ENCODE results near the gene SDK2. TPM values are rescaled to one million over a fixed set of nuclear protein-coding genes. Genes with fewer than 3 reads are reported as not detected.

The SDK2 gene
- total and polyA plus RNA-seq, 2 experiments from 2014 or later: 0.74 to 5.1 TPM

DNA sequence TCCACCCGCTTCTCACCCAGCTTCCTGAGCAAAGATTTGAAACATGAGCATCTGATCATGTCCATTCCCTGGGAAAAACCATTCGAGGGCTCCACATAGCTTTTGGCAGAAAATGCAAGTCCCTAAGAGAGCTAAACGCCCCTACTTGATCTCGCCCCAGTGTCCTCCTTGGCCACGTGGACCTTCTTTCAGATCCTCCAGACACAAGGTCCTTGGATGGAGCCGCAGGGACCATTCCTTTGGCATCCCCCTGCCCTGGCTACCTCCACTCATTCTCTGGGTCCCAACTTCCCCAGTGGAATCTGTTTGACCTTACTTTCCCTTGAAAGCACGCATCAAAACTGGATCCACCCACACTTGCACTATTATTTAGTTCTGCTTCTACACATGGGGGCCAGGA lies 146.5 kb downstream of the SDK2 start:
- Mint-ChIP-seq H3K9me3 (no peaks in the 10 kb centered on the region), H3K27ac (no peak overlapping the region)

More for the DNA sequence above, 146.5 kb downstream of the SDK2 start:
- H3K27ac ChIP-seq (ENCODE audit: low read depth): no peak overlapping the region
- ATAC-seq (no peak), DNase-seq (ENCODE audit: low spot score) (no peak)
- H3K9me2 ChIP-seq (ENCODE audit: insufficient read depth): no peaks in the 10 kb centered on the region
- H3K36me3 ChIP-seq (ENCODE audit: insufficient read depth): no peaks in the 10 kb centered on the region
- H3K4me3 Mint-ChIP-seq: no peak overlapping the region
- H3F3A ChIP-seq (replicated peaks; ENCODE audit: low read depth): no peaks in the 10 kb centered on the region
- no peaks in the 10 kb centered on the region for H3K27me3 ChIP-seq (ENCODE audit: insufficient read depth)
- TF ChIP-seq, protein P1, sequence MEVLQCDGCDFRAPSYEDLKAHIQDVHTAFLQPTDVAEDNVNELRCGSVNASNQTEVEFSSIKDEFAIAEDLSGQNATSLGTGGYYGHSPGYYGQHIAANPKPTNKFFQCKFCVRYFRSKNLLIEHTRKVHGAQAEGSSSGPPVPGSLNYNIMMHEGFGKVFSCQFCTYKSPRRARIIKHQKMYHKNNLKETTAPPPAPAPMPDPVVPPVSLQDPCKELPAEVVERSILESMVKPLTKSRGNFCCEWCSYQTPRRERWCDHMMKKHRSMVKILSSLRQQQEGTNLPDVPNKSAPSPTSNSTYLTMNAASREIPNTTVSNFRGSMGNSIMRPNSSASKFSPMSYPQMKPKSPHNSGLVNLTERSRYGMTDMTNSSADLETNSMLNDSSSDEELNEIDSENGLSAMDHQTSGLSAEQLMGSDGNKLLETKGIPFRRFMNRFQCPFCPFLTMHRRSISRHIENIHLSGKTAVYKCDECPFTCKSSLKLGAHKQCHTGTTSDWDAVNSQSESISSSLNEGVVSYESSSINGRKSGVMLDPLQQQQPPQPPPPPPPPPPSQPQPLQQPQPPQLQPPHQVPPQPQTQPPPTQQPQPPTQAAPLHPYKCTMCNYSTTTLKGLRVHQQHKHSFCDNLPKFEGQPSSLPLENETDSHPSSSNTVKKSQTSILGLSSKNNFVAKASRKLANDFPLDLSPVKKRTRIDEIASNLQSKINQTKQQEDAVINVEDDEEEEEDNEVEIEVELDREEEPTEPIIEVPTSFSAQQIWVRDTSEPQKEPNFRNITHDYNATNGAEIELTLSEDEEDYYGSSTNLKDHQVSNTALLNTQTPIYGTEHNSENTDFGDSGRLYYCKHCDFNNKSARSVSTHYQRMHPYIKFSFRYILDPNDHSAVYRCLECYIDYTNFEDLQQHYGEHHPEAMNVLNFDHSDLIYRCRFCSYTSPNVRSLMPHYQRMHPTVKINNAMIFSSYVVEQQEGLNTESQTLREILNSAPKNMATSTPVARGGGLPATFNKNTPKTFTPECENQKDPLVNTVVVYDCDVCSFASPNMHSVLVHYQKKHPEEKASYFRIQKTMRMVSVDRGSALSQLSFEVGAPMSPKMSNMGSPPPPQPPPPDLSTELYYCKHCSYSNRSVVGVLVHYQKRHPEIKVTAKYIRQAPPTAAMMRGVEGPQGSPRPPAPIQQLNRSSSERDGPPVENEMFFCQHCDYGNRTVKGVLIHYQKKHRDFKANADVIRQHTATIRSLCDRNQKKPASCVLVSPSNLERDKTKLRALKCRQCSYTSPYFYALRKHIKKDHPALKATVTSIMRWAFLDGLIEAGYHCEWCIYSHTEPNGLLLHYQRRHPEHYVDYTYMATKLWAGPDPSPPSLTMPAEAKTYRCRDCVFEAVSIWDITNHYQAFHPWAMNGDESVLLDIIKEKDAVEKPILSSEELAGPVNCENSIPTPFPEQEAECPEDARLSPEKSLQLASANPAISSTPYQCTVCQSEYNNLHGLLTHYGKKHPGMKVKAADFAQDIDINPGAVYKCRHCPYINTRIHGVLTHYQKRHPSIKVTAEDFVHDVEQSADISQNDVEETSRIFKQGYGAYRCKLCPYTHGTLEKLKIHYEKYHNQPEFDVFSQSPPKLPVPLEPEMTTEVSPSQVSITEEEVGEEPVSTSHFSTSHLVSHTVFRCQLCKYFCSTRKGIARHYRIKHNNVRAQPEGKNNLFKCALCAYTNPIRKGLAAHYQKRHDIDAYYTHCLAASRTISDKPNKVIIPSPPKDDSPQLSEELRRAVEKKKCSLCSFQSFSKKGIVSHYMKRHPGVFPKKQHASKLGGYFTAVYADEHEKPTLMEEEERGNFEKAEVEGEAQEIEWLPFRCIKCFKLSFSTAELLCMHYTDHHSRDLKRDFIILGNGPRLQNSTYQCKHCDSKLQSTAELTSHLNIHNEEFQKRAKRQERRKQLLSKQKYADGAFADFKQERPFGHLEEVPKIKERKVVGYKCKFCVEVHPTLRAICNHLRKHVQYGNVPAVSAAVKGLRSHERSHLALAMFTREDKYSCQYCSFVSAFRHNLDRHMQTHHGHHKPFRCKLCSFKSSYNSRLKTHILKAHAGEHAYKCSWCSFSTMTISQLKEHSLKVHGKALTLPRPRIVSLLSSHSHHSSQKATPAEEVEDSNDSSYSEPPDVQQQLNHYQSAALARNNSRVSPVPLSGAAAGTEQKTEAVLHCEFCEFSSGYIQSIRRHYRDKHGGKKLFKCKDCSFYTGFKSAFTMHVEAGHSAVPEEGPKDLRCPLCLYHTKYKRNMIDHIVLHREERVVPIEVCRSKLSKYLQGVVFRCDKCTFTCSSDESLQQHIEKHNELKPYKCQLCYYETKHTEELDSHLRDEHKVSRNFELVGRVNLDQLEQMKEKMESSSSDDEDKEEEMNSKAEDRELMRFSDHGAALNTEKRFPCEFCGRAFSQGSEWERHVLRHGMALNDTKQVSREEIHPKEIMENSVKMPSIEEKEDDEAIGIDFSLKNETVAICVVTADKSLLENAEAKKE (CRISPR knock-in tag; IDR thresholded peaks at IDR 0.05): no peak
- TF ChIP-seq, protein P2, sequence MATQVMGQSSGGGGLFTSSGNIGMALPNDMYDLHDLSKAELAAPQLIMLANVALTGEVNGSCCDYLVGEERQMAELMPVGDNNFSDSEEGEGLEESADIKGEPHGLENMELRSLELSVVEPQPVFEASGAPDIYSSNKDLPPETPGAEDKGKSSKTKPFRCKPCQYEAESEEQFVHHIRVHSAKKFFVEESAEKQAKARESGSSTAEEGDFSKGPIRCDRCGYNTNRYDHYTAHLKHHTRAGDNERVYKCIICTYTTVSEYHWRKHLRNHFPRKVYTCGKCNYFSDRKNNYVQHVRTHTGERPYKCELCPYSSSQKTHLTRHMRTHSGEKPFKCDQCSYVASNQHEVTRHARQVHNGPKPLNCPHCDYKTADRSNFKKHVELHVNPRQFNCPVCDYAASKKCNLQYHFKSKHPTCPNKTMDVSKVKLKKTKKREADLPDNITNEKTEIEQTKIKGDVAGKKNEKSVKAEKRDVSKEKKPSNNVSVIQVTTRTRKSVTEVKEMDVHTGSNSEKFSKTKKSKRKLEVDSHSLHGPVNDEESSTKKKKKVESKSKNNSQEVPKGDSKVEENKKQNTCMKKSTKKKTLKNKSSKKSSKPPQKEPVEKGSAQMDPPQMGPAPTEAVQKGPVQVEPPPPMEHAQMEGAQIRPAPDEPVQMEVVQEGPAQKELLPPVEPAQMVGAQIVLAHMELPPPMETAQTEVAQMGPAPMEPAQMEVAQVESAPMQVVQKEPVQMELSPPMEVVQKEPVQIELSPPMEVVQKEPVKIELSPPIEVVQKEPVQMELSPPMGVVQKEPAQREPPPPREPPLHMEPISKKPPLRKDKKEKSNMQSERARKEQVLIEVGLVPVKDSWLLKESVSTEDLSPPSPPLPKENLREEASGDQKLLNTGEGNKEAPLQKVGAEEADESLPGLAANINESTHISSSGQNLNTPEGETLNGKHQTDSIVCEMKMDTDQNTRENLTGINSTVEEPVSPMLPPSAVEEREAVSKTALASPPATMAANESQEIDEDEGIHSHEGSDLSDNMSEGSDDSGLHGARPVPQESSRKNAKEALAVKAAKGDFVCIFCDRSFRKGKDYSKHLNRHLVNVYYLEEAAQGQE (IDR thresholded peaks at IDR 0.05; ENCODE audit: unreplicated experiment): no peak
- TF ChIP-seq ZNF114 (CRISPR knock-in tag; IDR thresholded peaks at IDR 0.05): no peak
- TF ChIP-seq, protein P3, sequence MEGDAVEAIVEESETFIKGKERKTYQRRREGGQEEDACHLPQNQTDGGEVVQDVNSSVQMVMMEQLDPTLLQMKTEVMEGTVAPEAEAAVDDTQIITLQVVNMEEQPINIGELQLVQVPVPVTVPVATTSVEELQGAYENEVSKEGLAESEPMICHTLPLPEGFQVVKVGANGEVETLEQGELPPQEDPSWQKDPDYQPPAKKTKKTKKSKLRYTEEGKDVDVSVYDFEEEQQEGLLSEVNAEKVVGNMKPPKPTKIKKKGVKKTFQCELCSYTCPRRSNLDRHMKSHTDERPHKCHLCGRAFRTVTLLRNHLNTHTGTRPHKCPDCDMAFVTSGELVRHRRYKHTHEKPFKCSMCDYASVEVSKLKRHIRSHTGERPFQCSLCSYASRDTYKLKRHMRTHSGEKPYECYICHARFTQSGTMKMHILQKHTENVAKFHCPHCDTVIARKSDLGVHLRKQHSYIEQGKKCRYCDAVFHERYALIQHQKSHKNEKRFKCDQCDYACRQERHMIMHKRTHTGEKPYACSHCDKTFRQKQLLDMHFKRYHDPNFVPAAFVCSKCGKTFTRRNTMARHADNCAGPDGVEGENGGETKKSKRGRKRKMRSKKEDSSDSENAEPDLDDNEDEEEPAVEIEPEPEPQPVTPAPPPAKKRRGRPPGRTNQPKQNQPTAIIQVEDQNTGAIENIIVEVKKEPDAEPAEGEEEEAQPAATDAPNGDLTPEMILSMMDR (conservative IDR thresholded peaks at IDR 0.05; ENCODE audit: low read depth in 2 of 2): no peak
- no peak for TF ChIP-seq NANOG (IDR thresholded peaks at IDR 0.05; ENCODE audit: borderline replicate concordance)
- no peak for TF ChIP-seq CREB1 (CRISPR knock-in tag; IDR thresholded peaks at IDR 0.05; ENCODE audit: low read depth)
- H3K4me1 Mint-ChIP-seq: peaks cover 14% of the 10 kb centered on the region
- no peak overlapping the region for H3K4me3 ChIP-seq
- no peaks in the 10 kb centered on the region for H3K36me3 Mint-ChIP-seq (ENCODE audit: low read depth)
- no peaks in the 10 kb centered on the region for H4K20me1 ChIP-seq (replicated peaks; ENCODE audit: insufficient read depth)
- H3K27me3 Mint-ChIP-seq (ENCODE audit: insufficient read depth, low read depth, poor library complexity): peaks cover 15% of the 10 kb centered on the region
- no peaks in the 10 kb centered on the region for H3K79me2 ChIP-seq (replicated peaks; ENCODE audit: insufficient read depth)
- H3K4me1 ChIP-seq (ENCODE audit: insufficient read depth): peaks cover 1% of the 10 kb centered on the region; the same call in 1 of the 2 replicates
- no peak overlapping the region for H2AFZ ChIP-seq
- H3K4me2 ChIP-seq: no peak overlapping the region
